ENCODE measurements around the gene RTL1. TPM values are rescaled to one million over a fixed set of nuclear protein-coding genes. Genes with fewer than 3 reads are reported as not detected.

The RTL1 gene
- total and polyA plus RNA-seq, 10 of the 15 experiments (the other 5 are each of a cell fraction or from before 2014, with no cell fraction given) = not detected

DNA sequence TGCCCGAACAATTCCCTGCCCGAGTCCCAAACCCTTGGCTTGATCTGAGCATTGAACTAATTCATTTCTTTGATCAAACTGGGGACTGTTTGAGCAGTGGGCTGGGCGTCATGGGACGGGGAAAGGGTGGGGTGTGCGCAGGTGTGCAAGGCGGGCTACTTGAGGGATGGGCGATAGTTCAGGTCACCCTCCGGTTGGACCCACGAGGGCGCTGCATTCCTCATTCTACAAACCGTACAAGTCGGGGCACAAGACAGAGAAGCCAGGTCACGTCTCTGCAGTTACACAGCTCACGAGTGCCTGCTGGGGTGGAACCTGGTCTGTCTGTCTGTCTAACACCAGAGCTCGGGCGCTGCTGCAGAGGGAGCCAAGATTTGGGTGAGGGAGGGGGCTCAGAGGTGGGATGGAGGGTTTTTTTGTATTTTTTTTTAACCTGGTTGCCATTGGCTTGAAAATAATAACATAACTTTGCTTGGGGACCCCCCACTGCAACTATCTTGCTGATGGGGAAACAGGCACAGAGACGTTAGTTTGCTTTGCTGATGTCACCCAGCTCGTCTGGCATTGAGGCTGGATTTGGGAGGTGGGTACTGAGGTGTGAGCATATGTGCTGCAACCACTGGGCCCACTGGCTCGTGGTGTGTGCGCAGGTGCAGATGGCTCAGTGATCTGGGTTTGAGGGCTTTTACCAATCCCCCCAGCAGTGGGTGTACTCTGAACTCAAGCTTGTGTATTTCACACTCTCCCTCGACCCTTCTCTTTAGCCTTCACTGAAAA lies 7.6 kb upstream of the RTL1 start:
- Histone ChIP-seq H3K4me1 (ENCODE audit: control insufficient read depth, insufficient read depth, low read length) (no peaks in the 10 kb centered on the region), H3K36me3 (ENCODE audit: control insufficient read depth in 2 of 2, insufficient read depth in 2 of 2, low read length in 1 of 2) (no peaks in the 10 kb centered on the region), H2AFZ (ENCODE audit: control insufficient read depth, low read depth, low read length) (no peak overlapping the region), H3K27me3 (replicated peaks in 1 of 2; ENCODE audit: control insufficient read depth in 2 of 2, insufficient read depth in 2 of 2, low read length in 1 of 2) (no peaks in the 10 kb centered on the region), H3K4me2 (ENCODE audit: control insufficient read depth, insufficient read depth) (no peak overlapping the region), H3K27ac (ENCODE audit: control insufficient read depth, insufficient read depth) (no peak overlapping the region), H3K9ac (ENCODE audit: control insufficient read depth, insufficient read depth, low read length) (no peak overlapping the region), H4K20me1 (ENCODE audit: control insufficient read depth, insufficient read depth) (no peaks in the 10 kb centered on the region), H3K4me3 (no peak overlapping the region), H3K9me3 (replicated peaks; ENCODE audit: control insufficient read depth, insufficient read depth, low read length) (no peaks in the 10 kb centered on the region), H3K79me2 (ENCODE audit: control insufficient read depth, insufficient read depth, low read length) (no peaks in the 10 kb centered on the region)
- BruUV-seq (replicated peaks) = no TSS peak
- DNase-seq (ENCODE audit: low read depth, low spot score) = no peak
- ChIA-PET CTCF (no interaction called here), POLR2A (no interaction called here), SMC1A (ENCODE audit: uncharacterized antibody, unreplicated experiment) (no interaction called here), RAD21 (ENCODE audit: unreplicated experiment) (no interaction called here)
- ATAC-seq = no peak
- WGBS (ENCODE audit: insufficient coverage, insufficient replicate concordance, low lambda C conversion rate, missing lambda C conversion rate) = 27% methylated on average over 21 of the region's 21 CpGs
- in situ Hi-C loops (cut with MboI) (no loop called here), intact Hi-C loops (cut with micrococcal nuclease; ENCODE audit: unreplicated experiment) (no loop called here)
- FAIRE-seq = no peak
- no peak for TF ChIP-seq CEBPZ (IDR thresholded peaks at IDR 0.05; ENCODE audit: low read depth, low read length)
- no peak for TF ChIP-seq MEF2A (IDR thresholded peaks at IDR 0.05; ENCODE audit: insufficient read depth, low read depth, low read length)
- TF ChIP-seq RAD51 (IDR thresholded peaks at IDR 0.05) = no peak
- TF ChIP-seq, protein P1, sequence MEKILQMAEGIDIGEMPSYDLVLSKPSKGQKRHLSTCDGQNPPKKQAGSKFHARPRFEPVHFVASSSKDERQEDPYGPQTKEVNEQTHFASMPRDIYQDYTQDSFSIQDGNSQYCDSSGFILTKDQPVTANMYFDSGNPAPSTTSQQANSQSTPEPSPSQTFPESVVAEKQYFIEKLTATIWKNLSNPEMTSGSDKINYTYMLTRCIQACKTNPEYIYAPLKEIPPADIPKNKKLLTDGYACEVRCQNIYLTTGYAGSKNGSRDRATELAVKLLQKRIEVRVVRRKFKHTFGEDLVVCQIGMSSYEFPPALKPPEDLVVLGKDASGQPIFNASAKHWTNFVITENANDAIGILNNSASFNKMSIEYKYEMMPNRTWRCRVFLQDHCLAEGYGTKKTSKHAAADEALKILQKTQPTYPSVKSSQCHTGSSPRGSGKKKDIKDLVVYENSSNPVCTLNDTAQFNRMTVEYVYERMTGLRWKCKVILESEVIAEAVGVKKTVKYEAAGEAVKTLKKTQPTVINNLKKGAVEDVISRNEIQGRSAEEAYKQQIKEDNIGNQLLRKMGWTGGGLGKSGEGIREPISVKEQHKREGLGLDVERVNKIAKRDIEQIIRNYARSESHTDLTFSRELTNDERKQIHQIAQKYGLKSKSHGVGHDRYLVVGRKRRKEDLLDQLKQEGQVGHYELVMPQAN (conservative IDR thresholded peaks at IDR 0.05) = no peak
- no peak for TF ChIP-seq SKIL (IDR thresholded peaks at IDR 0.05; ENCODE audit: low read depth, poor library complexity, severe bottlenecking)
- no peak for TF ChIP-seq RB1 (IDR thresholded peaks at IDR 0.05; ENCODE audit: borderline replicate concordance)
- TF ChIP-seq NR2C2 (IDR thresholded peaks at IDR 0.05; ENCODE audit: borderline replicate concordance, control insufficient read depth, insufficient read length, low read depth) = no peak
- no peak for TF ChIP-seq SIX5 (IDR thresholded peaks at IDR 0.05; ENCODE audit: low read depth, low read length, severe bottlenecking)
- no peak for TF ChIP-seq MXI1 (IDR thresholded peaks at IDR 0.05; ENCODE audit: low read depth, low read length)
- TF ChIP-seq PAX5 (IDR thresholded peaks at IDR 0.05; ENCODE audit: borderline replicate concordance, low read depth, low read length) = no peak
- TF ChIP-seq PAX8 (IDR thresholded peaks at IDR 0.05) = no peak
- no peak for TF ChIP-seq POLR2AphosphoS2 (IDR thresholded peaks at IDR 0.05; ENCODE audit: low read depth, low read length)
- TF ChIP-seq DPF2 (IDR thresholded peaks at IDR 0.05) = no peak
- TF ChIP-seq ZNF24 (IDR thresholded peaks at IDR 0.05) = no peak
- no peak for TF ChIP-seq BACH1 (IDR thresholded peaks at IDR 0.05; ENCODE audit: borderline replicate concordance)
- TF ChIP-seq IRF4 (IDR thresholded peaks at IDR 0.05; ENCODE audit: low read depth, low read length) = no peak
- TF ChIP-seq NFYA (IDR thresholded peaks at IDR 0.05; ENCODE audit: borderline replicate concordance, low read depth, low read length) = no peak
- TF ChIP-seq WRNIP1 (IDR thresholded peaks at IDR 0.05; ENCODE audit: borderline replicate concordance, low read depth, low read length) = no peak

Measured in GM12878 (cell line).